ENCODE measurements around the gene AKAP8L.
A peak's percentile ranks its signal among the peaks of the same experiment; 100 is the strongest.

Gene AKAP8L

DNA sequence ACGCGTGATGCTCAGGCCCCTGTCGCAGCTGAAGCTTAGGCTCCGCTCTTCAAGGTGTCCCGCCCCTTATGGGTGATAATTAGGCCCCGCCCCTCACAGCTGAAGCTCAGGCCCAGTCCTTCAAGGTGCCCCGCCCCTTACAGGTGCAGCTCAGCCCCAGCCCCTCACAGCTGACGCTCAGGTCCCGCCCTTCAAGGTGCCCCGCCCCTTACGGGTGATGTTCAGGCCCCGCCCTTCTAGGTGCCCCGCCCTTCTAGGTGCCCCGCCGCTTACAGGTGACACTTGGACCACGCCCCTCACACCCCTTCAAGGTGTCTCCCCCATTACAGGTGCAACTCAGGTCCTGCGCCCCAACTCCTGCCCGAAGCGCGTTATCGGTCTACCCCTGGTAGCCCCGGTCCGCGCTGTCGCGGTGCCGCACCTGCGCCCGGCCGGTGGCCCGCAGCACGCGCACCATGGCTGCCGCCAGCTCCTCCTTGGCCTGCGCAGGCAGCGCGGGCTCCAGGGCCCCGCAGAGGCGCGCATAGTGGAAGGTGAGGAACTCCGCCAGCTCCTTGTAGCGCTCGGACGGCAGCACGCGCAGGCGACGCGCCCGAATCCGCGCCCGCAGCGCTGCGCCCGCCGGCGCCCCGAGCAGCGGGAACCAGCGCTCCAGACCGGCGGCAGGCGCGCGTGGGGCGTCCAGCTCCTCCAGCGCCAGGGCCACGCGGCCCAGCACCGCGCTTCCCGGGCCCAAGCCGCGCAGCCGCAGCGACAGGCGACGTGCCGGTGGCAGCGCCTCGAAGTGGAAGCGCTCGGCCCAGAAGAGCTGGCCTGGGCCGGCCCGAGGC lies 38.3 kb upstream of the AKAP8L start:
- H2BK120ac ChIP-seq (ENCODE audit: insufficient read depth, low read length, poor library complexity), result no peak overlapping the region
- peaks cover 6 to 10% of the 10 kb centered on the region in 2 experiments for H3K4me1 ChIP-seq (ENCODE audit: control insufficient read depth in 1 of 2, insufficient read depth in 2 of 2, low read length in 2 of 2)

DNA sequence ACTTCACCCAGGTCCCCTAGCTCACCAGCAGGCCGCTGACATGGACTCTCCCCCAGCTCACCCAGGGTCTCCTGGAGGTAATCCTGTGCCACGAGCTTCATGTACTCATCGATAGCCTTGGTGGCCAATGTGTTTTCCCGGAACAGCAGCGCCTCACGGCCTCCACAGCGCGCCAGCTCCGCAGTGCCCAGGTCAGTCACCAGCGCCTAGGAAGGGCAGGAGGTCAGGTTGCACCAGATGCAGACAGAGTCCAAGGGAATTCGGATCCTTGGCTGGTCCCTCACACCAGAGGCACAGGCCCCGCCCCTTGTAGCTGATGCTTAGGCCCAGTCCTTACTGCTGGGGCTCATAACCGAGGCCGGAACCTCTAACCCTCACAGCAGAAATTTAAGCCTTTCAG lies 37.7 kb upstream of the AKAP8L start:
- WGBS (ENCODE audit: extremely low coverage, insufficient coverage, insufficient read length), result no CpG with 5 or more reads among the region's 14 CpGs

More for the DNA sequence above, 38.3 kb upstream of the AKAP8L start:
- Histone ChIP-seq H3K27me3 (ENCODE audit: insufficient read depth, low read length) (peaks cover 45% of the 10 kb centered on the region), H3K9me3 (ENCODE audit: insufficient read depth, low read depth, low read length) (peaks cover 23% of the 10 kb centered on the region), H2AFZ (ENCODE audit: insufficient read depth, low read length, poor library complexity) (no peak overlapping the region), H4K91ac (ENCODE audit: low read depth, low read length) (no peak overlapping the region), H3K23ac (ENCODE audit: low read length) (no peak overlapping the region), H3K27ac (ENCODE audit: low read depth, low read length) (no peak overlapping the region), H3K79me1 (ENCODE audit: low read length) (no peaks in the 10 kb centered on the region), H2BK12ac (ENCODE audit: low read length) (no peak overlapping the region), H3K4ac (ENCODE audit: low read depth, low read length) (no peak overlapping the region), H3K9ac (ENCODE audit: low read length) (no peak overlapping the region), H2BK5ac (ENCODE audit: low read depth, low read length, poor library complexity) (no peak overlapping the region), H3K79me2 (ENCODE audit: control insufficient read depth, insufficient read depth, low read length, poor library complexity) (no peaks in the 10 kb centered on the region), H3K18ac (ENCODE audit: low read length) (no peak overlapping the region), H4K12ac (ENCODE audit: low read depth, low read length) (no peak overlapping the region), H3K36me3 (ENCODE audit: control insufficient read depth in 1 of 2, insufficient read depth in 2 of 2, low read length in 2 of 2) (no peaks in the 10 kb centered on the region), H4K8ac (ENCODE audit: low read depth, low read length) (no peak overlapping the region), H3K14ac (ENCODE audit: low read length) (no peak overlapping the region), H2AK5ac (ENCODE audit: low read length) (no peak overlapping the region), H3K4me3 (ENCODE audit: low read depth, low read length) (peak overlapping the region; percentile 17), H3K4me2 (ENCODE audit: low read length) (no peak overlapping the region)
- WGBS (ENCODE audit: extremely low coverage, insufficient coverage, insufficient read length), result no CpG with 5 or more reads among the region's 86 CpGs
- peak in 1 of 2 donors; percentile 29 for DNase-seq

GRCh38 chr19:15455996-15456395 lies 37.2 kb upstream of the AKAP8L start:
- no peak overlapping the region for H3K27ac ChIP-seq (ENCODE audit: low read depth, low read length)
- WGBS (ENCODE audit: extremely low coverage, insufficient coverage, insufficient read length), result no CpG with 5 or more reads among the region's 9 CpGs
- peaks cover 29% of the 10 kb centered on the region for H3K9me3 ChIP-seq (ENCODE audit: insufficient read depth, low read depth, low read length)
- no peak overlapping the region for H4K8ac ChIP-seq (ENCODE audit: low read depth, low read length)
- no peak overlapping the region for H2BK120ac ChIP-seq (ENCODE audit: insufficient read depth, low read length, poor library complexity)
- H3K9ac ChIP-seq (ENCODE audit: low read length), result no peak overlapping the region
- no peak overlapping the region for H2BK5ac ChIP-seq (ENCODE audit: low read depth, low read length, poor library complexity)
- no peak overlapping the region for H4K91ac ChIP-seq (ENCODE audit: low read depth, low read length)
- peaks cover 46% of the 10 kb centered on the region for H3K27me3 ChIP-seq (ENCODE audit: insufficient read depth, low read length)
- H2AFZ ChIP-seq (ENCODE audit: insufficient read depth, low read length, poor library complexity), result no peak overlapping the region
- H3K18ac ChIP-seq (ENCODE audit: low read length), result no peak overlapping the region
- H3K4me1 ChIP-seq (ENCODE audit: control insufficient read depth in 1 of 2, insufficient read depth in 2 of 2, low read length in 2 of 2), result peaks cover 6 to 10% of the 10 kb centered on the region in 2 experiments
- no peak for DNase-seq
- no peak overlapping the region for H4K12ac ChIP-seq (ENCODE audit: low read depth, low read length)
- H3K36me3 ChIP-seq (ENCODE audit: control insufficient read depth in 1 of 2, insufficient read depth in 2 of 2, low read length in 2 of 2), result no peaks in the 10 kb centered on the region
- no peaks in the 10 kb centered on the region for H3K79me2 ChIP-seq (ENCODE audit: control insufficient read depth, insufficient read depth, low read length, poor library complexity)
- no peak overlapping the region for H3K4ac ChIP-seq (ENCODE audit: low read depth, low read length)
- no peaks in the 10 kb centered on the region for H3K79me1 ChIP-seq (ENCODE audit: low read length)
- no peak overlapping the region for H3K23ac ChIP-seq (ENCODE audit: low read length)
- no peak overlapping the region for H2AK5ac ChIP-seq (ENCODE audit: low read length)
- H3K4me2 ChIP-seq (ENCODE audit: low read length), result no peak overlapping the region
- no peak overlapping the region for H3K14ac ChIP-seq (ENCODE audit: low read length)
- H2BK12ac ChIP-seq (ENCODE audit: low read length), result no peak overlapping the region
- no peak overlapping the region for H3K4me3 ChIP-seq (ENCODE audit: low read depth, low read length)

More for the DNA sequence above, 37.7 kb upstream of the AKAP8L start:
- Histone ChIP-seq H2BK5ac (ENCODE audit: low read depth, low read length, poor library complexity) (no peak overlapping the region), H3K9me3 (ENCODE audit: insufficient read depth, low read depth, low read length) (peaks cover 29% of the 10 kb centered on the region), H3K14ac (ENCODE audit: low read length) (no peak overlapping the region), H3K4ac (ENCODE audit: low read depth, low read length) (no peak overlapping the region), H3K23ac (ENCODE audit: low read length) (no peak overlapping the region), H3K79me1 (ENCODE audit: low read length) (no peaks in the 10 kb centered on the region), H3K36me3 (ENCODE audit: control insufficient read depth in 1 of 2, insufficient read depth in 2 of 2, low read length in 2 of 2) (no peaks in the 10 kb centered on the region), H3K9ac (ENCODE audit: low read length) (no peak overlapping the region), H3K4me1 (ENCODE audit: control insufficient read depth in 1 of 2, insufficient read depth in 2 of 2, low read length in 2 of 2) (peaks cover 6 to 10% of the 10 kb centered on the region in 2 experiments), H3K18ac (ENCODE audit: low read length) (no peak overlapping the region), H2AK5ac (ENCODE audit: low read length) (no peak overlapping the region), H2BK120ac (ENCODE audit: insufficient read depth, low read length, poor library complexity) (no peak overlapping the region), H3K27me3 (ENCODE audit: insufficient read depth, low read length) (peaks cover 46% of the 10 kb centered on the region), H2AFZ (ENCODE audit: insufficient read depth, low read length, poor library complexity) (no peak overlapping the region), H3K4me2 (ENCODE audit: low read length) (no peak overlapping the region), H3K27ac (ENCODE audit: low read depth, low read length) (no peak overlapping the region), H3K4me3 (ENCODE audit: low read depth, low read length) (no peak overlapping the region), H4K12ac (ENCODE audit: low read depth, low read length) (no peak overlapping the region), H4K91ac (ENCODE audit: low read depth, low read length) (no peak overlapping the region), H3K79me2 (ENCODE audit: control insufficient read depth, insufficient read depth, low read length, poor library complexity) (no peaks in the 10 kb centered on the region), H4K8ac (ENCODE audit: low read depth, low read length) (no peak overlapping the region), H2BK12ac (ENCODE audit: low read length) (no peak overlapping the region)
- DNase-seq, result no peak

GRCh38 chr19:15453906-15454860 lies 35.4 kb upstream of the AKAP8L start:
- Histone ChIP-seq H3K4ac (ENCODE audit: low read depth, low read length) (no peak overlapping the region), H3K36me3 (ENCODE audit: control insufficient read depth in 1 of 2, insufficient read depth in 2 of 2, low read length in 2 of 2) (no peaks in the 10 kb centered on the region), H2AFZ (ENCODE audit: insufficient read depth, low read length, poor library complexity) (no peak overlapping the region), H2AK5ac (ENCODE audit: low read length) (no peak overlapping the region), H3K27ac (ENCODE audit: low read depth, low read length) (no peak overlapping the region), H2BK120ac (ENCODE audit: insufficient read depth, low read length, poor library complexity) (no peak overlapping the region), H3K14ac (ENCODE audit: low read length) (no peak overlapping the region), H4K12ac (ENCODE audit: low read depth, low read length) (no peak overlapping the region), H4K91ac (ENCODE audit: low read depth, low read length) (no peak overlapping the region), H3K4me1 (ENCODE audit: control insufficient read depth in 1 of 2, insufficient read depth in 2 of 2, low read length in 2 of 2) (peaks cover 8 to 11% of the 10 kb centered on the region in 2 experiments), H3K9me3 (ENCODE audit: insufficient read depth, low read depth, low read length) (peaks cover 29% of the 10 kb centered on the region), H2BK12ac (ENCODE audit: low read length) (no peak overlapping the region), H3K27me3 (ENCODE audit: insufficient read depth, low read length) (peaks cover 42% of the 10 kb centered on the region), H3K9ac (ENCODE audit: low read length) (no peak overlapping the region), H3K4me3 (ENCODE audit: low read depth, low read length) (no peak overlapping the region), H3K79me1 (ENCODE audit: low read length) (no peaks in the 10 kb centered on the region), H3K18ac (ENCODE audit: low read length) (no peak overlapping the region), H3K4me2 (ENCODE audit: low read length) (no peak overlapping the region), H4K8ac (ENCODE audit: low read depth, low read length) (no peak overlapping the region), H3K23ac (ENCODE audit: low read length) (no peak overlapping the region), H2BK5ac (ENCODE audit: low read depth, low read length, poor library complexity) (no peak overlapping the region), H3K79me2 (ENCODE audit: control insufficient read depth, insufficient read depth, low read length, poor library complexity) (no peaks in the 10 kb centered on the region)
- WGBS (ENCODE audit: extremely low coverage, insufficient coverage, insufficient read length), result 100% methylated on average over 1 of the region's 17 CpGs
- no peak for DNase-seq

Measured in trophoblast cell (in vitro differentiated cells and primary cell).